Natural killer cell (primary cell): ENCODE measurements around the gene LINC01488. TPM values are rescaled to one million over a fixed set of nuclear protein-coding genes. Genes with fewer than 3 reads are reported as not detected.

Source experiments
- ATAC-seq, 3 donors: fragments of 150-1000 bp in 2 of 3; fragments of 200-7000 bp in 1 of 3; cut with Tn5 transposase; 1 replicate in 1 of 3; 2 replicates in 2 of 3; pipeline ENCODE4 v1.10.0; 2021; ENCODE audit warnings: mild to moderate bottlenecking in 2 of 3, moderate library complexity in 2 of 3
- DNase-seq, 2 donors: peaks; one replicate each; pipeline versions ENCODE4 v3.0.0 to v3.0.0-alpha.2; 2013 to 2021; ENCODE audit warnings: mixed read lengths in 1 of 2
- H3K27ac ChIP-seq: one replicate; pipeline ENCODE4 v1.5.1; 2013; ENCODE audit warnings: mild to moderate bottlenecking, low read length
- H3K27me3 ChIP-seq: one replicate; pipeline ENCODE4 v1.6.1; 2013; ENCODE audit warnings: low read length; ENCODE audit not compliant: control insufficient read depth, insufficient read depth
- H3K36me3 ChIP-seq: one replicate; pipeline ENCODE4 v1.6.1; 2013; ENCODE audit warnings: low read length; ENCODE audit not compliant: control insufficient read depth, insufficient read depth
- H3K4me1 ChIP-seq: one replicate; pipeline ENCODE4 v1.6.1; 2013; ENCODE audit warnings: low read length; ENCODE audit not compliant: control insufficient read depth, insufficient read depth
- H3K4me3 ChIP-seq: one replicate; pipeline ENCODE4 v1.5.1; 2013; ENCODE audit warnings: low read length
- H3K9me3 ChIP-seq: one replicate; pipeline ENCODE4 v1.6.1; 2013; ENCODE audit warnings: low read length; ENCODE audit not compliant: control insufficient read depth, insufficient read depth
- H3K27ac Mint-ChIP-seq, 2 donors: one replicate each; pipeline ENCODE4 v1.8.0; 2022; ENCODE audit warnings: mild to moderate bottlenecking in 2 of 2, mixed read lengths in 2 of 2, moderate library complexity in 1 of 2
- H3K27me3 Mint-ChIP-seq, 2 donors: one replicate each; pipeline ENCODE4 v1.8.0; 2022; ENCODE audit warnings: low read depth in 2 of 2, mixed read lengths in 2 of 2
- H3K36me3 Mint-ChIP-seq: one replicate; pipeline ENCODE4 v1.8.0; 2022; ENCODE audit warnings: mixed read lengths
- H3K4me1 Mint-ChIP-seq, 2 donors: one replicate each; pipeline ENCODE4 v1.8.0; 2022; ENCODE audit warnings: mixed read lengths in 2 of 2
- H3K4me3 Mint-ChIP-seq: one replicate; pipeline ENCODE4 v1.8.0; 2022; ENCODE audit warnings: mild to moderate bottlenecking, moderate library complexity, mixed read lengths
- H3K9me3 Mint-ChIP-seq, 2 donors: one replicate each; pipeline ENCODE4 v1.8.0; 2022; ENCODE audit warnings: mixed read lengths in 2 of 2
- WGBS: methylation state at CpG from one replicate; pipeline ENCODE4 v1.1.7; 2013; ENCODE audit warnings: missing lambda C conversion rate; ENCODE audit not compliant: insufficient coverage; 5-methylcytosine and 5-hydroxymethylcytosine counted together
- intact Hi-C: fragments of 100-400 bp; cut with micrococcal nuclease; formaldehyde crosslinking; loops from one replicate; pipeline ENCODE4 v1.14.2; 2022
- total RNA-seq, 4 donors: library from RNA; stranded (reverse); fragments of 120-200 nt in 1 of 4; gene quantifications; one replicate each; pipeline versions ENCODE4 v1.2.3 to v1.2.4, GENCODE V29; 2013 to 2022
- TF ChIP-seq, protein P1 (sequence below): fragments of 200-600 bp; IDR thresholded peaks from one replicate; pipeline ENCODE4 v1.8.0; 2022; ENCODE audit warnings: antibody characterized with exemption

Gene LINC01488
- total RNA-seq, 3 donors from 2014 or later (not counting 1 experiment from before 2014, with no cell fraction given): not detected

DNA sequence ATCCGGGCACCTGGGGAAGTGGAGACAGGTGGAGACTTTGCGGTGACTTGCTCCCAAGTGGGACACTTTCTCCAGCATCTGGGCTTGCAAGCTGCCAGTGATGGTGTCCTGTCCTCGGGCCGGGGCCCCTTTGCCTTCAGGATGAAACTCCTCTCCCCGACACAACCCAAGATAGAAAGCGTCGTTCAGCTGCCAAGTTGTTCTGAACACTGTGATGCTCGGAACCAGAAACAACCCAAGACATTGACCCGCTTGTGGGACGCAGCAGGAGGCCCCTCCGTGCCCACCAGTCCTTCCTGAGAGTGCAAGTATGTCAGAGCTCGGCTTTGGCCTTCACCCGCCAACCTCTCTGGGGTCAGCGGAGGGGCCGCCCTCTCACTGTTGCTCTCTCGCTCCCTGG is 31.3 kb downstream of the LINC01488 start:
- intact Hi-C loops: no loop called here
- 88% methylated on average over 16 of the region's 16 CpGs for WGBS
- no peak overlapping the region for H3K4me3 Mint-ChIP-seq
- no peaks in the 10 kb centered on the region for H3K9me3 ChIP-seq
- no peaks in the 10 kb centered on the region for H3K36me3 Mint-ChIP-seq
- no peaks in the 10 kb centered on the region for H3K9me3 Mint-ChIP-seq
- no peaks in the 10 kb centered on the region for H3K4me1 ChIP-seq
- no peaks in the 10 kb centered on the region for H3K27me3 ChIP-seq
- no peak overlapping the region for H3K4me3 ChIP-seq
- H3K4me1 Mint-ChIP-seq: peaks cover 5 to 12% of the 10 kb centered on the region in 2 donors
- DNase-seq: no peak
- H3K36me3 ChIP-seq: no peaks in the 10 kb centered on the region
- no peak for ATAC-seq
- H3K27ac ChIP-seq: no peak overlapping the region
- no peak overlapping the region for H3K27ac Mint-ChIP-seq
- TF ChIP-seq, protein P1, sequence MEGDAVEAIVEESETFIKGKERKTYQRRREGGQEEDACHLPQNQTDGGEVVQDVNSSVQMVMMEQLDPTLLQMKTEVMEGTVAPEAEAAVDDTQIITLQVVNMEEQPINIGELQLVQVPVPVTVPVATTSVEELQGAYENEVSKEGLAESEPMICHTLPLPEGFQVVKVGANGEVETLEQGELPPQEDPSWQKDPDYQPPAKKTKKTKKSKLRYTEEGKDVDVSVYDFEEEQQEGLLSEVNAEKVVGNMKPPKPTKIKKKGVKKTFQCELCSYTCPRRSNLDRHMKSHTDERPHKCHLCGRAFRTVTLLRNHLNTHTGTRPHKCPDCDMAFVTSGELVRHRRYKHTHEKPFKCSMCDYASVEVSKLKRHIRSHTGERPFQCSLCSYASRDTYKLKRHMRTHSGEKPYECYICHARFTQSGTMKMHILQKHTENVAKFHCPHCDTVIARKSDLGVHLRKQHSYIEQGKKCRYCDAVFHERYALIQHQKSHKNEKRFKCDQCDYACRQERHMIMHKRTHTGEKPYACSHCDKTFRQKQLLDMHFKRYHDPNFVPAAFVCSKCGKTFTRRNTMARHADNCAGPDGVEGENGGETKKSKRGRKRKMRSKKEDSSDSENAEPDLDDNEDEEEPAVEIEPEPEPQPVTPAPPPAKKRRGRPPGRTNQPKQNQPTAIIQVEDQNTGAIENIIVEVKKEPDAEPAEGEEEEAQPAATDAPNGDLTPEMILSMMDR: no peak
- peaks cover 7 to 30% of the 10 kb centered on the region in 2 donors for H3K27me3 Mint-ChIP-seq

DNA sequence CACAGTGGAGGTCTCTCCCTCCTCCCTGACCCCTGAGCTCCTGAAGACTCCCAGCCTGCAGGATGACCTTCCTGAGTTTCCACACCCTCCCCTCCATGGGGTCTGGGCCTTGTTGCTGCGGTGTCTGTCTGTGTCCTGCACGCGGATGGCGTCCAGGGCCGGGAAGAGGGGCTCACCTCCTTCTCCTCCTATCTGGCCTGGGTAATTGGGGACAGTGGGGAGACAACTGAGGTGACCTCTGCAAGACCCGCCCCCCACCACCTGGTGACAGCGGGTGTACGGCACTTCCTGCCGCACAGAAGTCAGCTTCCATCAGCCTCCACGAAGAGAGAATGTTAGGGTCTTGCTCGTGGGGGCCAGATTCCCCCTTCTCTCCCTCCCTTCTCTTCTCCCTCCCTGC is 31.7 kb downstream of the LINC01488 start:
- Mint-ChIP-seq H3K36me3 (no peaks in the 10 kb centered on the region), H3K27ac (no peak overlapping the region), H3K4me1 (peaks cover 5 to 12% of the 10 kb centered on the region in 2 donors), H3K4me3 (no peak overlapping the region), H3K9me3 (no peaks in the 10 kb centered on the region), H3K27me3 (peaks cover 7 to 31% of the 10 kb centered on the region in 2 donors)
- no peak for DNase-seq
- Histone ChIP-seq H3K36me3 (no peaks in the 10 kb centered on the region), H3K4me3 (no peak overlapping the region), H3K4me1 (no peaks in the 10 kb centered on the region), H3K27ac (no peak overlapping the region), H3K9me3 (no peaks in the 10 kb centered on the region), H3K27me3 (no peaks in the 10 kb centered on the region)
- 69% methylated on average over 6 of the region's 11 CpGs for WGBS
- intact Hi-C loops: no loop called here
- TF ChIP-seq, protein P1: no peak
- ATAC-seq: no peak

DNA sequence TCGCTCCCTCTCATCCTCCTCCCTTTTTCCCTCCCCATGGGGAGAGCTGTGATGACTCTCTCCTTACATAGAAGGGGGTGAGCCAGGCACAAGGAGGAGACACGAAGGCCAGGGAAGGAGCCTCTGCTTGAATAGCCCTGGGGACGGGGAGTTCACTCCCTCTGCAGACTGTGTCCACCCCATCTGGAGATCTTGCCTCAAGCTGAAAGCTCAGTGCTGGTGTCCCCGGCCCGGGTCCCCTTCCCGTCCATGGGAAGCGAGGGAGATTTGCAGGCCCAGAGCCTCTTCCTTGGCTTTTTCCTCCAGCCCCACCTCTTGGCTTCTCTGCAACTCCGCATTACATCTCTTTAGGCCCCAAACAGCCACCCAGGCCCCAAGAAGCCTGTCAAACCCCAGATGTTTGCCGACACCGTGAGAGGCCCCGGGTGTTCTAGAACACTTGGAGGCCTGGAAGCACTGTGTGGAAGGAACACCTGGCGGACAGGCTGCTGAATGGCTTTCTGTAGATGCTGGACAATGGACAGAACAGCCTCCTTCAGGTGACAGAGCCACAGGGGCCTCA is 32.3 kb downstream of the LINC01488 start:
- H3K27ac ChIP-seq: no peak overlapping the region
- peaks cover 0 to 4% of the 10 kb centered on the region in 2 donors for H3K9me3 Mint-ChIP-seq
- peaks cover 7 to 31% of the 10 kb centered on the region in 2 donors for H3K27me3 Mint-ChIP-seq
- 89% methylated on average over 12 of the region's 12 CpGs for WGBS
- no peak overlapping the region for H3K4me3 ChIP-seq
- no peaks in the 10 kb centered on the region for H3K27me3 ChIP-seq
- no peak for DNase-seq
- peaks cover 3 to 12% of the 10 kb centered on the region in 2 donors for H3K4me1 Mint-ChIP-seq
- H3K9me3 ChIP-seq: no peaks in the 10 kb centered on the region
- H3K27ac Mint-ChIP-seq: no peak overlapping the region
- intact Hi-C loops: no loop called here
- ATAC-seq: no peak
- no peaks in the 10 kb centered on the region for H3K36me3 ChIP-seq
- TF ChIP-seq, protein P1: no peak
- no peaks in the 10 kb centered on the region for H3K4me1 ChIP-seq
- no peak overlapping the region for H3K4me3 Mint-ChIP-seq
- no peaks in the 10 kb centered on the region for H3K36me3 Mint-ChIP-seq

DNA sequence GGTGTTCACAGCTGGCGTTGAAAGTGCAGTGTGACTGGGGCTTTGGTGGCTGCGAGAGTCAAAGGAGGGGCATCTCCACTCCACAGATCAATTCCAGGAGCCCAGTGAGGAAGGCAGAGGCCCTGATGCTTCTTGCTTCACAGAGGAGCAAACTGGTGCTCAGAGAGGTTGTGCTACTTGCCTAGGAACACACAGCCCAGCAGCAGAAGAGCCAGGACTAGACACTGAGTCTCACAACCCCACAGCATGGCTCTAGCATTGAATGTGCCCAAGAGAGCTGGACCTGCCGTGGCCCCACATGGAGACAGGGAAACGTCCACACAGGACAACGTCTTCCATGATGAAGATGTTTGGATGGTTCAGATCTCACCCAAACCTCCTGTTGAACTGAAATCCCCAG is 33.3 kb downstream of the LINC01488 start:
- Histone ChIP-seq H3K36me3 (no peaks in the 10 kb centered on the region), H3K27me3 (no peaks in the 10 kb centered on the region), H3K9me3 (no peaks in the 10 kb centered on the region), H3K4me1 (no peaks in the 10 kb centered on the region), H3K4me3 (no peak overlapping the region), H3K27ac (no peak overlapping the region)
- H3K27me3 Mint-ChIP-seq: peaks cover 13 to 33% of the 10 kb centered on the region in 2 donors
- no peak overlapping the region for H3K4me3 Mint-ChIP-seq
- H3K4me1 Mint-ChIP-seq: peaks cover 0 to 7% of the 10 kb centered on the region in 2 donors
- WGBS: 88% methylated on average over 5 of the region's 5 CpGs
- H3K9me3 Mint-ChIP-seq: peaks cover 0 to 4% of the 10 kb centered on the region in 2 donors
- no peak for DNase-seq
- H3K27ac Mint-ChIP-seq: no peak overlapping the region
- TF ChIP-seq, protein P1: no peak
- H3K36me3 Mint-ChIP-seq: no peaks in the 10 kb centered on the region
- intact Hi-C loops: no loop called here
- no peak for ATAC-seq
